A549 (cell line): ENCODE results near the gene MRPL44. TPM values are rescaled to one million over a fixed set of nuclear protein-coding genes. Genes with fewer than 3 reads are reported as not detected.

Experiments used
- ATAC-seq, 2 experiments: fragments of 200-7000 bp in 1 of 2; fragments of >200 bp in 1 of 2; cut with Nextera tagmentation in 1 of 2; cut with Tn5 transposase in 1 of 2; 3 replicates each; pipeline versions ENCODE4 v1.8.0 to v1.9.1; 2018 to 2020; ENCODE audit warnings: mild to moderate bottlenecking in 1 of 2, moderate library complexity in 1 of 2
- CTCF ChIA-PET: fragments of 300-600 bp; sonication (Branson Sonifier 250); formaldehyde crosslinking; extraction: SDS; loops from one replicate; lab custom pipeline; 2021; ENCODE audit warnings: antibody characterized with exemption, inconsistent platforms; lab: Yijun Ruan, JAX
- POLR2A ChIA-PET: fragments of 350-600 bp; formaldehyde crosslinking; extraction: SDS; loops from one replicate; lab custom pipeline; 2021; ENCODE audit warnings: antibody characterized with exemption, inconsistent platforms; lab: Yijun Ruan, JAX
- DNase-seq, 2 experiments: peaks; one replicate each; pipeline versions ENCODE4 v3.0.0 to v3.0.0-alpha.2; 2011 to 2016; ENCODE audit warnings: low read depth in 1 of 2, low spot score in 1 of 2
- FAIRE-seq: peaks from 2 replicates; lab custom pipeline; 2011; peaks lifted over from hg19 to GRCh38; lab: Jason Lieb, UNC
- H3K27ac ChIP-seq, 2 experiments: fragments of >200 bp; sonication (Bioruptor Twin); formaldehyde crosslinking; 3 replicates each; pipeline ENCODE4 v1.5.1; 2016 to 2017
- H3K4me1 ChIP-seq: fragments of >200 bp; sonication (Bioruptor Twin); formaldehyde crosslinking; 3 replicates; pipeline ENCODE4 v1.6.1; 2016
- H3K4me2 ChIP-seq: fragments of >200 bp; sonication (Bioruptor Twin); formaldehyde crosslinking; 3 replicates; pipeline ENCODE4 v1.6.1; 2016
- H3K4me3 ChIP-seq: fragments of >200 bp; sonication (Bioruptor Twin); formaldehyde crosslinking; 3 replicates; pipeline ENCODE4 v1.5.1; 2016
- H3K9me3 ChIP-seq: fragments of >200 bp; sonication (Bioruptor Twin); formaldehyde crosslinking; 3 replicates; pipeline ENCODE4 v1.6.1; 2016
- CBX8 ChIP-seq: fragments of 200-600 bp; sonication (generic); IDR thresholded peaks from 2 replicates; pipeline ENCODE4 v1.6.1; 2016
- CHD4 ChIP-seq: fragments of 200-600 bp; sonication (generic); IDR thresholded peaks from 2 replicates; pipeline ENCODE4 v1.6.1; 2016; ENCODE audit warnings: antibody characterized with exemption, mild to moderate bottlenecking, borderline replicate concordance
- EHMT2 ChIP-seq: fragments of 200-600 bp; sonication (generic); IDR thresholded peaks from 2 replicates; pipeline ENCODE4 v1.6.1; 2016; ENCODE audit warnings: antibody characterized with exemption, low read depth, mild to moderate bottlenecking, moderate library complexity
- EP300 ChIP-seq, 2 experiments: fragments of >200 bp; sonication (Bioruptor Twin); formaldehyde crosslinking; IDR thresholded peaks; 2 replicates in 1 of 2; 3 replicates in 1 of 2; pipeline ENCODE4 v1.6.1; 2016 to 2017
- FOSB ChIP-seq: fragments of 250-450 bp; sonication (Bioruptor Pico); IDR thresholded peaks from 2 replicates; pipeline ENCODE4 v1.5.0; 2020; ENCODE audit warnings: mild to moderate bottlenecking, moderate library complexity
- FOSL2 ChIP-seq, 2 experiments: fragments of 450-650 bp in 1 of 2; fragments of >200 bp in 1 of 2; sonication (Bioruptor Twin) in 1 of 2; formaldehyde crosslinking; IDR thresholded peaks; 2 replicates each; pipeline versions ENCODE4 v1.5.0 to v1.6.1; 2016 to 2020; ENCODE audit warnings: mild to moderate bottlenecking in 1 of 2, moderate library complexity in 1 of 2
- FOXS1 ChIP-seq: fragments of 250-450 bp; sonication (Bioruptor Pico); IDR thresholded peaks from 2 replicates; pipeline ENCODE4 v1.5.0; 2020; ENCODE audit warnings: mild to moderate bottlenecking, moderate library complexity
- GATA3 ChIP-seq: IDR thresholded peaks from 2 replicates; pipeline ENCODE4 v1.6.1; 2012; ENCODE audit warnings: borderline replicate concordance
- HDAC2 ChIP-seq: fragments of 200-600 bp; sonication (generic); IDR thresholded peaks from 2 replicates; pipeline ENCODE4 v1.6.1; 2016
- HOXA7 ChIP-seq: fragments of 250-450 bp; sonication (Bioruptor Pico); IDR thresholded peaks from 2 replicates; pipeline ENCODE4 v1.5.0; 2020; ENCODE audit warnings: mild to moderate bottlenecking, moderate library complexity
- HOXB13 ChIP-seq: fragments of 250-450 bp; sonication (Bioruptor Pico); IDR thresholded peaks from 2 replicates; pipeline ENCODE4 v1.5.0; 2020; ENCODE audit warnings: low read depth, mild to moderate bottlenecking, moderate library complexity
- JUN ChIP-seq, 2 experiments: fragments of >200 bp; sonication (Bioruptor Twin); formaldehyde crosslinking; IDR thresholded peaks; 2 replicates in 1 of 2; 3 replicates in 1 of 2; pipeline ENCODE4 v1.6.1; 2016 to 2017
- KDM1A ChIP-seq: fragments of 200-600 bp; sonication (generic); IDR thresholded peaks from 2 replicates; pipeline ENCODE4 v1.6.1; 2016; ENCODE audit warnings: low read depth, mild to moderate bottlenecking
- MAZ ChIP-seq: fragments of 150-350 bp; IDR thresholded peaks from 2 replicates; pipeline ENCODE4 v1.6.1; 2014; ENCODE audit warnings: antibody characterized with exemption, low read depth, low read length, borderline replicate concordance
- PHF8 ChIP-seq: fragments of 200-600 bp; sonication (generic); IDR thresholded peaks from 2 replicates; pipeline ENCODE4 v1.6.1; 2016; ENCODE audit warnings: low read depth, mild to moderate bottlenecking, antibody characterized with exemption, moderate library complexity, borderline replicate concordance
- POLR2AphosphoS2 ChIP-seq: conservative IDR thresholded peaks from 2 replicates; pipeline ENCODE4 v1.6.1; 2012; ENCODE audit warnings: low read length, improper control_type of control experiment, inconsistent platforms
- RAD21 ChIP-seq, 2 experiments: fragments of >200 bp in 1 of 2; sonication (Bioruptor Twin) in 1 of 2; formaldehyde crosslinking in 1 of 2; IDR thresholded peaks in 1 of 2; conservative IDR thresholded peaks in 1 of 2; 2 replicates in 1 of 2; 3 replicates in 1 of 2; pipeline ENCODE4 v1.6.1; 2012 to 2018; ENCODE audit warnings: inconsistent platforms in 1 of 2
- RCOR1 ChIP-seq: fragments of 150-350 bp; IDR thresholded peaks from 2 replicates; pipeline ENCODE4 v1.6.1; 2014; ENCODE audit warnings: antibody characterized with exemption, low read length, low read depth
- RNF2 ChIP-seq: fragments of 200-600 bp; sonication (generic); IDR thresholded peaks from 2 replicates; pipeline ENCODE4 v1.6.1; 2016; ENCODE audit warnings: low read depth, mild to moderate bottlenecking, antibody characterized with exemption, moderate library complexity, borderline replicate concordance
- SMC3 ChIP-seq: fragments of >200 bp; sonication (Bioruptor Twin); formaldehyde crosslinking; IDR thresholded peaks from 3 replicates; pipeline ENCODE4 v1.6.1; 2018; ENCODE audit warnings: inconsistent platforms
- TFCP2L1 ChIP-seq: fragments of 250-450 bp; sonication (Bioruptor Pico); IDR thresholded peaks from 2 replicates; pipeline ENCODE4 v1.5.0; 2021; ENCODE audit warnings: mild to moderate bottlenecking
- ZSCAN20 ChIP-seq: fragments of 250-450 bp; sonication (Bioruptor Pico); IDR thresholded peaks from 2 replicates; pipeline ENCODE4 v1.8.0; 2022; ENCODE audit warnings: mild to moderate bottlenecking, moderate library complexity
- WGBS: methylation state at CpG from one replicate; pipeline ENCODE4 v1.1.6; 2017; ENCODE audit errors: missing lambda C conversion rate; 5-methylcytosine and 5-hydroxymethylcytosine counted together
- polyA plus RNA-seq, 4 experiments: library from polyadenylated mRNA; depleted of rRNA in 3 of 4; stranded (reverse); fragments of >200 nt; fragmentation: RNase III in 1 of 4; extraction: RNeasy Plus Mini Kit Qiagen cat#74134 plus additional on column Dnase treatment in 1 of 4; gene quantifications; 2 replicates in 3 of 4; 3 replicates in 1 of 4; pipeline ENCODE4 v1.2.3, GENCODE V29; 2011 to 2017
- TF ChIP-seq, protein P1 (sequence below): fragments of >200 bp; sonication (Bioruptor Twin); formaldehyde crosslinking; IDR thresholded peaks from 3 replicates; pipeline ENCODE4 v1.6.1; 2016
- TF ChIP-seq, protein P2 (sequence below): fragments of >200 bp; sonication (Bioruptor Twin); formaldehyde crosslinking; IDR thresholded peaks from 3 replicates; pipeline ENCODE4 v1.5.1; 2016
- TF ChIP-seq, protein P3 (sequence below): fragments of 250-450 bp; sonication (Bioruptor Pico); IDR thresholded peaks from 2 replicates; pipeline ENCODE4 v1.5.0; 2020; ENCODE audit warnings: low read depth, mild to moderate bottlenecking, moderate library complexity
- TF ChIP-seq, protein P4 (sequence below): IDR thresholded peaks from 2 replicates; pipeline ENCODE4 v1.6.1; 2012

MRPL44 gene
- polyA plus RNA-seq, 2 of the 4 experiments (the other 2 are of a cell fraction) = 39.0 to 39.2 TPM

DNA sequence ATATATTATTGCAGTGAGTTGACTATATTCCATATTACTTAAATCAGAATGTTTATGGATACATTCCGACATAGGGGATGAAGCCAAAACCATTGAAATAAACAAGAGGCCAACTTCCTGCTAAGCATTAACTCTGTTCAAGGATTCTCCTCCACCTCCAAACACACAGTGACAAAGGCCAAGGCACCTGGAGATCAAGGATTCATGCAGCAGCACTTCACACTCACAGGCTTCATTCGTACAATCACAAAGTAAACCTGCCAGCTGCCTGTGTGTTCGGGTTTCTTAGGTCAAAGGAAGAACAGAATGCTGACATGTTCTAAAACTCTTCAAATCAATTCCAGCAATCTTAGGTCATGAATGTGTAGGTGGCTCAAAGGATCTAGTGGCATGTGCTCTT, 35.0 kb upstream of the MRPL44 start:
- ChIA-PET CTCF (no interaction called here), POLR2A (no interaction called here)
- H3K27ac ChIP-seq = no peak overlapping the region
- 88% methylated on average over 3 of the region's 3 CpGs for WGBS
- no peak overlapping the region for H3K4me3 ChIP-seq
- no peak for FAIRE-seq
- no peak for ATAC-seq
- H3K4me2 ChIP-seq = no peak overlapping the region
- TF ChIP-seq, protein P1, sequence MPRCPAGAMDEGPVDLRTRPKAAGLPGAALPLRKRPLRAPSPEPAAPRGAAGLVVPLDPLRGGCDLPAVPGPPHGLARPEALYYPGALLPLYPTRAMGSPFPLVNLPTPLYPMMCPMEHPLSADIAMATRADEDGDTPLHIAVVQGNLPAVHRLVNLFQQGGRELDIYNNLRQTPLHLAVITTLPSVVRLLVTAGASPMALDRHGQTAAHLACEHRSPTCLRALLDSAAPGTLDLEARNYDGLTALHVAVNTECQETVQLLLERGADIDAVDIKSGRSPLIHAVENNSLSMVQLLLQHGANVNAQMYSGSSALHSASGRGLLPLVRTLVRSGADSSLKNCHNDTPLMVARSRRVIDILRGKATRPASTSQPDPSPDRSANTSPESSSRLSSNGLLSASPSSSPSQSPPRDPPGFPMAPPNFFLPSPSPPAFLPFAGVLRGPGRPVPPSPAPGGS = no peak
- TF ChIP-seq ZSCAN20 (CRISPR knock-in tag) (no peak), HOXA7 (CRISPR knock-in tag) (no peak), RNF2 (no peak), PHF8 (no peak), RCOR1 (no peak), MAZ (no peak), SMC3 (no peak), CBX8 (no peak), FOSL2 (IDR thresholded peaks at IDR 0.05) (no peak), FOSL2 (CRISPR knock-in tag; IDR thresholded peaks at IDR 0.05) (no peak)
- TF ChIP-seq, protein P2, sequence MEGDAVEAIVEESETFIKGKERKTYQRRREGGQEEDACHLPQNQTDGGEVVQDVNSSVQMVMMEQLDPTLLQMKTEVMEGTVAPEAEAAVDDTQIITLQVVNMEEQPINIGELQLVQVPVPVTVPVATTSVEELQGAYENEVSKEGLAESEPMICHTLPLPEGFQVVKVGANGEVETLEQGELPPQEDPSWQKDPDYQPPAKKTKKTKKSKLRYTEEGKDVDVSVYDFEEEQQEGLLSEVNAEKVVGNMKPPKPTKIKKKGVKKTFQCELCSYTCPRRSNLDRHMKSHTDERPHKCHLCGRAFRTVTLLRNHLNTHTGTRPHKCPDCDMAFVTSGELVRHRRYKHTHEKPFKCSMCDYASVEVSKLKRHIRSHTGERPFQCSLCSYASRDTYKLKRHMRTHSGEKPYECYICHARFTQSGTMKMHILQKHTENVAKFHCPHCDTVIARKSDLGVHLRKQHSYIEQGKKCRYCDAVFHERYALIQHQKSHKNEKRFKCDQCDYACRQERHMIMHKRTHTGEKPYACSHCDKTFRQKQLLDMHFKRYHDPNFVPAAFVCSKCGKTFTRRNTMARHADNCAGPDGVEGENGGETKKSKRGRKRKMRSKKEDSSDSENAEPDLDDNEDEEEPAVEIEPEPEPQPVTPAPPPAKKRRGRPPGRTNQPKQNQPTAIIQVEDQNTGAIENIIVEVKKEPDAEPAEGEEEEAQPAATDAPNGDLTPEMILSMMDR = no peak
- TF ChIP-seq, protein P3, sequence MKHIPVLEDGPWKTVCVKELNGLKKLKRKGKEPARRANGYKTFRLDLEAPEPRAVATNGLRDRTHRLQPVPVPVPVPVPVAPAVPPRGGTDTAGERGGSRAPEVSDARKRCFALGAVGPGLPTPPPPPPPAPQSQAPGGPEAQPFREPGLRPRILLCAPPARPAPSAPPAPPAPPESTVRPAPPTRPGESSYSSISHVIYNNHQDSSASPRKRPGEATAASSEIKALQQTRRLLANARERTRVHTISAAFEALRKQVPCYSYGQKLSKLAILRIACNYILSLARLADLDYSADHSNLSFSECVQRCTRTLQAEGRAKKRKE = no peak
- 0 out of 3 replicates have a peak, but pooled peaks cover 6% of the 10 kb centered on the region for H3K4me1 ChIP-seq
- DNase-seq = no peak
- peaks cover 9% of the 10 kb centered on the region for H3K9me3 ChIP-seq

DNA sequence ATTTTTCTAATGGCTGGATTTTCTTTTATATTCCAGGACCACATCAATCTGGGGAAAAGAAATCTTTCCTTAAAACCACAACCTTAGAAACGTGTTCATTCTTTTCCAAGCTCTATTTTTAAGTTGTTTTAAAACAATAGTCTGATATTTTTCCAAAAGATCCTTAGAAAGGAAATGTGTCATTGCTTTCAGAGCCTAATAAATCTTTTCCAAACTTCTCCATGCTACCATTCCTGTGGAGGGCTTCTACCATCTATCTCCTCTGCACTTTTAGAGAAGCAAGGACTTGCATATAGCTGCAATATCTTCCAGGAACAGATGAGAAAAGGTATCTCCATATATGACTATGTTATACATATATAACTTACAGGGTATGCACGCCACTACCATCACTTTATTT, 33.3 kb upstream of the MRPL44 start:
- DNase-seq (no peak), ATAC-seq (no peak), FAIRE-seq (no peak)
- no peak for TF ChIP-seq HOXB13 (CRISPR knock-in tag)
- no peak for TF ChIP-seq EP300 (IDR thresholded peaks at IDR 0.05)
- no peak for TF ChIP-seq CHD4
- TF ChIP-seq POLR2AphosphoS2 = no peak
- TF ChIP-seq GATA3 = no peak
- TF ChIP-seq EHMT2 = no peak
- no peak for TF ChIP-seq ZSCAN20 (CRISPR knock-in tag)
- no peak for TF ChIP-seq HDAC2
- TF ChIP-seq CBX8 = no peak
- TF ChIP-seq JUN (IDR thresholded peaks at IDR 0.05) = no peak
- TF ChIP-seq RAD21 (conservative IDR thresholded peaks at IDR 0.05 in 1 of 2, IDR thresholded peaks at IDR 0.05 in 1 of 2) = no peak
- no peak for TF ChIP-seq SMC3
- no peak for TF ChIP-seq HOXA7 (CRISPR knock-in tag)
- no peak for TF ChIP-seq KDM1A
- TF ChIP-seq FOXS1 (CRISPR knock-in tag) = no peak
- TF ChIP-seq, protein P4, sequence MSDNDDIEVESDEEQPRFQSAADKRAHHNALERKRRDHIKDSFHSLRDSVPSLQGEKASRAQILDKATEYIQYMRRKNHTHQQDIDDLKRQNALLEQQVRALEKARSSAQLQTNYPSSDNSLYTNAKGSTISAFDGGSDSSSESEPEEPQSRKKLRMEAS = no peak
- TF ChIP-seq TFCP2L1 (CRISPR knock-in tag) = no peak
- TF ChIP-seq FOSB (CRISPR knock-in tag) = no peak
- ChIA-PET CTCF (interaction anchor here (1.2 to 1.6 kb wide), 2 partner anchors 12 to 46 kb away, joined by 3 to 4 read pairs; no protein-coding TSS in a partner anchor), POLR2A (no interaction called here)
- Histone ChIP-seq H3K27ac (no peak overlapping the region), H3K4me2 (no peak overlapping the region), H3K4me1 (peaks cover 9% of the 10 kb centered on the region; the same call in 1 of the 3 replicates), H3K9me3 (peaks cover 13% of the 10 kb centered on the region), H3K4me3 (no peak overlapping the region)
- WGBS = 88% methylated on average over 2 of the region's 2 CpGs
